Endodermal cell (in vitro differentiated cells): Measurements from ENCODE around the gene ATXN7L1. TPM values are rescaled to one million over a fixed set of nuclear protein-coding genes. Genes with fewer than 3 reads are reported as not detected.

Experiments
- DNase-seq: peaks from one replicate; pipeline ENCODE4 v3.0.0-alpha.2; 2017
- H3K27ac ChIP-seq: 2 replicates; pipeline ENCODE4 v1.5.1; 2013; ENCODE audit warnings: mild to moderate bottlenecking, low read depth, low read length, moderate library complexity
- H3K27me3 ChIP-seq: 2 replicates; pipeline ENCODE4 v1.6.1; 2013; ENCODE audit warnings: mild to moderate bottlenecking, low read length, moderate library complexity; ENCODE audit not compliant: insufficient read depth, control insufficient read depth, poor library complexity, severe bottlenecking
- H3K36me3 ChIP-seq: 2 replicates; pipeline ENCODE4 v1.7.0; 2013; ENCODE audit warnings: mild to moderate bottlenecking, low read length, moderate library complexity; ENCODE audit not compliant: control insufficient read depth, insufficient read depth
- H3K4me1 ChIP-seq: one replicate; pipeline ENCODE4 v1.7.0; 2013; ENCODE audit warnings: low read length; ENCODE audit not compliant: control insufficient read depth, insufficient read depth
- H3K4me3 ChIP-seq: 2 replicates; pipeline ENCODE4 v1.5.1; 2013; ENCODE audit warnings: mild to moderate bottlenecking, low read length, moderate library complexity
- H3K9ac ChIP-seq: 2 replicates; pipeline ENCODE4 v1.6.1; 2013; ENCODE audit warnings: mild to moderate bottlenecking, low read length, moderate library complexity; ENCODE audit not compliant: poor library complexity, severe bottlenecking; ENCODE audit errors: extremely low read depth
- H3K9me3 ChIP-seq: 2 replicates; pipeline ENCODE4 v1.6.1; 2013; ENCODE audit warnings: mild to moderate bottlenecking, low read length, moderate library complexity; ENCODE audit not compliant: control insufficient read depth
- H3K27ac Mint-ChIP-seq: 2 replicates; pipeline ENCODE4 v1.8.0; 2020; ENCODE audit warnings: mixed read lengths
- H3K27me3 Mint-ChIP-seq: 2 replicates; pipeline ENCODE4 v1.8.0; 2021; ENCODE audit warnings: mild to moderate bottlenecking, mixed read lengths; ENCODE audit not compliant: insufficient read depth
- H3K36me3 Mint-ChIP-seq: 2 replicates; pipeline ENCODE4 v1.8.0; 2020; ENCODE audit warnings: low read depth, mixed read lengths
- H3K4me1 Mint-ChIP-seq: 2 replicates; pipeline ENCODE4 v1.8.0; 2020; ENCODE audit warnings: mixed read lengths
- H3K4me3 Mint-ChIP-seq: 2 replicates; pipeline ENCODE4 v1.8.0; 2020; ENCODE audit warnings: mild to moderate bottlenecking, moderate library complexity, mixed read lengths
- H3K9me3 Mint-ChIP-seq: 2 replicates; pipeline ENCODE4 v1.8.0; 2020; ENCODE audit warnings: mild to moderate bottlenecking, mixed read lengths
- WGBS, 2 experiments: methylation state at CpG; one replicate each; pipeline versions ENCODE4 v1.1.5 to v1.1.7; 2013; ENCODE audit warnings: missing lambda C conversion rate in 2 of 2, mixed read lengths in 1 of 2; ENCODE audit not compliant: insufficient coverage in 1 of 2, insufficient read length in 1 of 2; 5-methylcytosine and 5-hydroxymethylcytosine counted together
- total RNA-seq, 2 donors: library from RNA; stranded (reverse); fragmentation: NEBNext Ultra II Directional in 1 of 2; extraction: Animal tissue kit (Norgen Biotek cat#: 25700) in 1 of 2; gene quantifications; 2 replicates in 1 of 2; 3 replicates in 1 of 2; pipeline ENCODE4 v1.2.1, GENCODE V29; 2021
- TF ChIP-seq, protein P1 (sequence below): fragments of 200-600 bp; sonication (generic); conservative IDR thresholded peaks from 2 replicates; pipeline ENCODE4 v1.5.0; 2021; ENCODE audit warnings: antibody characterized with exemption, mild to moderate bottlenecking

Gene ATXN7L1
- total RNA-seq, 2 donors from 2014 or later, result 16.9 to 30.4 TPM

DNA sequence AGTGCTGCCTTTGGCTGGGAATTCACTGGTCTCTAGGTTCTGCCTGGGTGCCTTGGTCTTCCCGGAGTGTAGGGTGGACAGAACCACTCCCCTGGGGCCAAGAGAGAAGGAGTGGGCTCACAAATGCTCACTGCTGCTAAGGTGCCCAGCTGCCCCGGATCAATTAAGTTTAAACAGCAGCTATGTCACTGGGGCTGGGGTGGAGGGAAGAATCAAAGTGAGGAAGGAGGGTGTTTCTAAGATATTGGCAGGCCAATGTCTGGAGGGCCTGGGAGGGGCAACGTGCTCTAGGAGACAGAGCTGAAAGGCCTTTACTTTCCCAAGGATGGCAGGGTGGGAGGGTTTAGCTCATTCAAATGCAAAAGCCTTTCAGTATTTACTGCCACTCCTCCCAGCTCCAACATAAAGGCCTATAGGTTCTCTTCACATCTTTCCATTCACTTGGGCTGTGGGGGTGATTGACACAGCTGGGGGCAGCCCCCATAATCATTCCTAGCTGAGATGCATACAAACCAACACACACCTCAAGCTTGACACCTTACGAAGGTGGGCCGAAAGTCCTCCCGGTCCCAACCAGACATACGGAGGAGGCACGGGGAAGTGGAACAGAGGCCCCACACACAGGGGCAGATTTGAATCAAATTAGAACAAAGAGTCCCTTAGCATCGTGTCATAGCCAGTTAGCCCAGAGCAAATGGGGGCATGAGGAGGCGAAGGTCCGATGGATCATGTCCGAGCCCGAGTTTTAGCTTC lies 187.2 kb downstream of the ATXN7L1 start:
- peak overlapping the region; percentile 22 for H3K4me3 Mint-ChIP-seq
- peaks cover 62% of the 10 kb centered on the region for H3K4me1 Mint-ChIP-seq
- H3K4me1 ChIP-seq, result peaks cover 15% of the 10 kb centered on the region
- H3K9me3 Mint-ChIP-seq, result no peaks in the 10 kb centered on the region
- H3K9me3 ChIP-seq, result no peaks in the 10 kb centered on the region
- peak overlapping the region; percentile 53 for H3K27ac Mint-ChIP-seq
- no peak overlapping the region for H3K9ac ChIP-seq
- no peaks in the 10 kb centered on the region for H3K36me3 Mint-ChIP-seq
- no peak overlapping the region for H3K4me3 ChIP-seq
- no peaks in the 10 kb centered on the region for H3K27me3 Mint-ChIP-seq
- peak overlapping the region; percentile 34 for H3K27ac ChIP-seq
- H3K36me3 ChIP-seq, result no peaks in the 10 kb centered on the region
- DNase-seq, result peak; percentile 92
- TF ChIP-seq, protein P1, sequence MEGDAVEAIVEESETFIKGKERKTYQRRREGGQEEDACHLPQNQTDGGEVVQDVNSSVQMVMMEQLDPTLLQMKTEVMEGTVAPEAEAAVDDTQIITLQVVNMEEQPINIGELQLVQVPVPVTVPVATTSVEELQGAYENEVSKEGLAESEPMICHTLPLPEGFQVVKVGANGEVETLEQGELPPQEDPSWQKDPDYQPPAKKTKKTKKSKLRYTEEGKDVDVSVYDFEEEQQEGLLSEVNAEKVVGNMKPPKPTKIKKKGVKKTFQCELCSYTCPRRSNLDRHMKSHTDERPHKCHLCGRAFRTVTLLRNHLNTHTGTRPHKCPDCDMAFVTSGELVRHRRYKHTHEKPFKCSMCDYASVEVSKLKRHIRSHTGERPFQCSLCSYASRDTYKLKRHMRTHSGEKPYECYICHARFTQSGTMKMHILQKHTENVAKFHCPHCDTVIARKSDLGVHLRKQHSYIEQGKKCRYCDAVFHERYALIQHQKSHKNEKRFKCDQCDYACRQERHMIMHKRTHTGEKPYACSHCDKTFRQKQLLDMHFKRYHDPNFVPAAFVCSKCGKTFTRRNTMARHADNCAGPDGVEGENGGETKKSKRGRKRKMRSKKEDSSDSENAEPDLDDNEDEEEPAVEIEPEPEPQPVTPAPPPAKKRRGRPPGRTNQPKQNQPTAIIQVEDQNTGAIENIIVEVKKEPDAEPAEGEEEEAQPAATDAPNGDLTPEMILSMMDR, result no peak
- H3K27me3 ChIP-seq, result no peaks in the 10 kb centered on the region
- 48 to 56% methylated on average over 10 to 13 of the region's 13 CpGs for WGBS, 2 experiments

DNA sequence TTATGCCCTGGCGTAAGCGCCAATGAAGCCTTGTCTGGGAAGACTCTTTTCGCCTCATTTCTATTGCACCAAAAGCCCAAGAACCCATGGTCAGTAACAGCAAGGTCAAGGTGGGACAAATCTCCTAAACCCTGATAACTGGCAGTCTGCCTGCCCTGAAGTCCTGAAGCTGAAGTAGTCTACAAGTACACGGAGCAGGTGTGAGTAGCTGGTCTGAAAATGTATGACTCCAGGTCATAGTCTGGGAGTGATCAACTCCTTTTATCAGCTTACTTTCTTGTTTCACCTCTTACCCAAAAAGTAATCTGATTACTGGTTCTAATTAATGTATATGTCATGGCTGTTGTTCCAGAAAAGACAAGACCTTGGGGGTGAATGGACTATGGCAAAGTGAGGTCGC lies 187.8 kb downstream of the ATXN7L1 start:
- H3K9ac ChIP-seq, result no peak overlapping the region
- H3K36me3 Mint-ChIP-seq, result no peaks in the 10 kb centered on the region
- H3K9me3 Mint-ChIP-seq, result no peaks in the 10 kb centered on the region
- H3K27ac ChIP-seq, result no peak overlapping the region
- H3K4me1 Mint-ChIP-seq, result peaks cover 68% of the 10 kb centered on the region
- WGBS, 2 experiments, result 66 to 93% methylated on average over 2 to 5 of the region's 5 CpGs
- H3K27me3 Mint-ChIP-seq, result no peaks in the 10 kb centered on the region
- peaks cover 15% of the 10 kb centered on the region for H3K4me1 ChIP-seq
- H3K4me3 ChIP-seq, result no peak overlapping the region
- no peaks in the 10 kb centered on the region for H3K9me3 ChIP-seq
- no peak overlapping the region for H3K4me3 Mint-ChIP-seq
- H3K36me3 ChIP-seq, result no peaks in the 10 kb centered on the region
- TF ChIP-seq, protein P1, result no peak
- peak; percentile 55 for DNase-seq
- peak overlapping the region; percentile 53 for H3K27ac Mint-ChIP-seq
- no peaks in the 10 kb centered on the region for H3K27me3 ChIP-seq

DNA sequence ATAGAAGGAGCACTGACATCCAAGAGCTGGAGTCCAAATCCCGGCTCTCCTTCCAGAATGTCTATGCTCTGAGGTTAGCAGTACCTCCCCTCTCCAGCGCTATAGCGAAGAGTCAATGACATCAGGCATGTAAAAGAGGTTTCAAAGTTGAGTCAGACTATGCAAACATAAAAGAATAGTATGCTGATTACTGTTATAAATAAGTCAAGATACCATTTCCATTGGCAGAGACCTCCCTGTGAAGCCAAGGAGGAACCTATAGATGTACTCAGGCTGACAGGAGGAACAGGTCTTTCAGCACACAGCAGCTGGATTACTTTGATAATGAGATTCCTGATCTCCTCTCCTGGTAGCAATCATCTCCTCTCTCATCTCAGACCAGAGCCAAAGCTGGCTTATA lies 191.2 kb downstream of the ATXN7L1 start:
- H3K4me3 ChIP-seq, result no peak overlapping the region
- H3K4me1 Mint-ChIP-seq, result peaks cover 77% of the 10 kb centered on the region
- H3K27ac Mint-ChIP-seq, result no peak overlapping the region
- 95 to 98% methylated on average over 3 of the region's 3 CpGs for WGBS, 2 experiments
- H3K27me3 Mint-ChIP-seq, result no peaks in the 10 kb centered on the region
- H3K9me3 ChIP-seq, result no peaks in the 10 kb centered on the region
- TF ChIP-seq, protein P1, result no peak
- H3K27me3 ChIP-seq, result no peaks in the 10 kb centered on the region
- H3K9me3 Mint-ChIP-seq, result no peaks in the 10 kb centered on the region
- no peak overlapping the region for H3K27ac ChIP-seq
- no peak for DNase-seq
- H3K36me3 ChIP-seq, result no peaks in the 10 kb centered on the region
- peaks cover 2% of the 10 kb centered on the region for H3K36me3 Mint-ChIP-seq
- peaks cover 15% of the 10 kb centered on the region for H3K4me1 ChIP-seq
- no peak overlapping the region for H3K9ac ChIP-seq
- H3K4me3 Mint-ChIP-seq, result no peak overlapping the region
